ENCODE measurements around the gene KDM1A. TPM values are rescaled to one million over a fixed set of nuclear protein-coding genes. Genes with fewer than 3 reads are reported as not detected.
"Not testable (repeated sequence)": the region's sequence is repeated elsewhere in the genome, so short reads cannot be mapped to it uniquely, and the experiment has no call there.

The KDM1A gene
- total RNA-seq, 4 donors from 2014 or later, result 18.7 to 41.4 (median 29.3) TPM

DNA sequence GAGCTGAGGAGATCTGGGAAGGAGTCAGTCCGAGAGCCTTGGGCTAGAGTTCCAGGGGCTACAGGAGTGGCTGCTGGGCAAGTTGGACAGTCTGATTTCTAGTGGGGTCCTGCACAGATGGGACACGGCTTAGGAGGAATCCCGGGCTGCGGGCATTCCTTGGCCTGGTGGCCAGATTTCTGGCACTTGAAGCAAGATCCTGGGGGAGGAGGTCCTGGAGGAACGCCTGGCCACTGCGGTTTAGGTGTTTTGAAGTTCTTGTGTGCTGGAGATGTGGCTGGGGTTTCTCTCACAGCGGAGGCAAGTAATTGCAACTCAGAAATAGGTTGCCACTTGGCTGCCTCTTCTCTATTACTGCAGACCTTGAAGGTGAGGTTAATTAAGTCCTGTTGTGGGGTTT, 17.1 kb upstream of the KDM1A start:
- in situ Hi-C loops (cut with MboI; ENCODE audit: low pct_ligation_motif_present in 1 of 4, low pct_unique_long_range_greater_than_20kb in 1 of 4, low sequenced_read_pairs in 3 of 4); H3K27me3 ChIP-seq; DNase-seq; H3K4me1 ChIP-seq; H3K27ac ChIP-seq; H3K9me3 ChIP-seq; H3K36me3 ChIP-seq; intact Hi-C loops (cut with DNase I; ENCODE audit: low total_unique reads); H3K4me3 ChIP-seq: not testable (repeated sequence)
- 90% methylated on average over 7 of the region's 7 CpGs; no CpG with 5 or more reads in 1 of the 2 donors for WGBS, 2 donors (ENCODE audit: low coverage in 1 of 2)

DNA sequence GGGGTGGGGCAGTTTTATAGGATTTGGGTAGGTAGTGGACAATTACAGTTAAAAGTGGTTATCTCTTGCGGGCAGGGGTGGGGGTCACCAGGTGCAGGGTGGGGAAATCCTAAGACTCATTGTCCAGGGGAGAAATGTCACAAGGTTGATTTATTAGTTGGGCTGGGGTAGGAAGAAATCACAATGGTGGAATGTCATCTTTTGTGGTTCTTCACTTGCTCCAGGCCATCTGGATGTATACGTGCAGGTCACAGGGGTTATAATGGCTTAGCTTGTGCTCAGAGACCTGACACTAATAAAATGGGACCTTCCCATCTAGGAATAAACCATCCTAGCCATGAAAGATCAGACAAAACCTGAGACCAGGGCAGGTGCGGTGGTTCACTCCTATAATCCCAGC, 15.2 kb upstream of the KDM1A start:
- H3K4me3 ChIP-seq, result no peak overlapping the region
- intact Hi-C loops (cut with DNase I; ENCODE audit: low total_unique reads), result no loop called here
- WGBS, 2 donors (ENCODE audit: low coverage in 1 of 2), result 76% methylated on average over 3 of the region's 3 CpGs; no CpG with 5 or more reads in 1 of the 2 donors
- no peak overlapping the region for H3K27ac ChIP-seq
- H3K9me3 ChIP-seq, result peaks cover 0 to 6% of the 10 kb centered on the region in 2 donors
- H3K27me3 ChIP-seq, result peaks cover 3% of the 10 kb centered on the region
- TF ChIP-seq, protein P1, sequence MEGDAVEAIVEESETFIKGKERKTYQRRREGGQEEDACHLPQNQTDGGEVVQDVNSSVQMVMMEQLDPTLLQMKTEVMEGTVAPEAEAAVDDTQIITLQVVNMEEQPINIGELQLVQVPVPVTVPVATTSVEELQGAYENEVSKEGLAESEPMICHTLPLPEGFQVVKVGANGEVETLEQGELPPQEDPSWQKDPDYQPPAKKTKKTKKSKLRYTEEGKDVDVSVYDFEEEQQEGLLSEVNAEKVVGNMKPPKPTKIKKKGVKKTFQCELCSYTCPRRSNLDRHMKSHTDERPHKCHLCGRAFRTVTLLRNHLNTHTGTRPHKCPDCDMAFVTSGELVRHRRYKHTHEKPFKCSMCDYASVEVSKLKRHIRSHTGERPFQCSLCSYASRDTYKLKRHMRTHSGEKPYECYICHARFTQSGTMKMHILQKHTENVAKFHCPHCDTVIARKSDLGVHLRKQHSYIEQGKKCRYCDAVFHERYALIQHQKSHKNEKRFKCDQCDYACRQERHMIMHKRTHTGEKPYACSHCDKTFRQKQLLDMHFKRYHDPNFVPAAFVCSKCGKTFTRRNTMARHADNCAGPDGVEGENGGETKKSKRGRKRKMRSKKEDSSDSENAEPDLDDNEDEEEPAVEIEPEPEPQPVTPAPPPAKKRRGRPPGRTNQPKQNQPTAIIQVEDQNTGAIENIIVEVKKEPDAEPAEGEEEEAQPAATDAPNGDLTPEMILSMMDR (IDR thresholded peaks at IDR 0.05), result no peak
- no peak for DNase-seq
- no peaks in the 10 kb centered on the region for H3K4me1 ChIP-seq
- no peaks in the 10 kb centered on the region for H3K36me3 ChIP-seq
- in situ Hi-C loops (cut with MboI; ENCODE audit: low pct_ligation_motif_present in 1 of 4, low pct_unique_long_range_greater_than_20kb in 1 of 4, low sequenced_read_pairs in 3 of 4), result no loop called here

- intact Hi-C loops (cut with DNase I; ENCODE audit: low total_unique reads); H3K9me3 ChIP-seq; H3K27me3 ChIP-seq; H3K4me3 ChIP-seq; in situ Hi-C loops (cut with MboI; ENCODE audit: low pct_ligation_motif_present in 1 of 4, low pct_unique_long_range_greater_than_20kb in 1 of 4, low sequenced_read_pairs in 3 of 4); H3K4me1 ChIP-seq; H3K36me3 ChIP-seq; H3K27ac ChIP-seq; DNase-seq: not testable (repeated sequence)
- WGBS, 2 donors (ENCODE audit: low coverage in 1 of 2), result 71 to 75% methylated on average over 3 of the region's 3 CpGs
Observed at GRCh38 chr1:23004769-23005168, 14.5 kb upstream of the KDM1A start.

- intact Hi-C loops (cut with DNase I; ENCODE audit: low total_unique reads), result no loop called here
- H3K9me3 ChIP-seq, result no peaks in the 10 kb centered on the region
- no peaks in the 10 kb centered on the region for H3K27me3 ChIP-seq
- no peak overlapping the region for H3K27ac ChIP-seq
- no peak for DNase-seq
- H3K36me3 ChIP-seq, result no peaks in the 10 kb centered on the region
- WGBS, 2 donors (ENCODE audit: low coverage in 1 of 2), result 76 to 82% methylated on average over 4 of the region's 4 CpGs
- in situ Hi-C loops (cut with MboI; ENCODE audit: low pct_ligation_motif_present in 1 of 4, low pct_unique_long_range_greater_than_20kb in 1 of 4, low sequenced_read_pairs in 3 of 4), result no loop called here
- no peak overlapping the region for H3K4me3 ChIP-seq
- TF ChIP-seq, protein P1 (IDR thresholded peaks at IDR 0.05), result no peak
- TF ChIP-seq POLR2AphosphoS5 (IDR thresholded peaks at IDR 0.05) (no peak), POLR2A (IDR thresholded peaks at IDR 0.05) (no peak), EP300 (IDR thresholded peaks at IDR 0.05; ENCODE audit: low read depth) (no peak)
- no peaks in the 10 kb centered on the region for H3K4me1 ChIP-seq
Observed at GRCh38 chr1:23007106-23007505, 12.2 kb upstream of the KDM1A start.

GRCh38 chr1:23008901-23009300, 10.4 kb upstream of the KDM1A start:
- H3K9me3 ChIP-seq, result no peaks in the 10 kb centered on the region
- TF ChIP-seq POLR2A (IDR thresholded peaks at IDR 0.05) (no peak), POLR2AphosphoS5 (IDR thresholded peaks at IDR 0.05) (no peak), EP300 (IDR thresholded peaks at IDR 0.05; ENCODE audit: low read depth) (no peak)
- TF ChIP-seq, protein P1 (IDR thresholded peaks at IDR 0.05), result no peak
- no peaks in the 10 kb centered on the region for H3K36me3 ChIP-seq
- H3K4me3 ChIP-seq, result no peak overlapping the region
- DNase-seq, result no peak
- no peaks in the 10 kb centered on the region for H3K4me1 ChIP-seq
- 70 to 89% methylated on average over 2 of the region's 2 CpGs for WGBS, 2 donors (ENCODE audit: low coverage in 1 of 2)
- no peaks in the 10 kb centered on the region for H3K27me3 ChIP-seq
- intact Hi-C loops (cut with DNase I; ENCODE audit: low total_unique reads), result no loop called here
- in situ Hi-C loops (cut with MboI; ENCODE audit: low pct_ligation_motif_present in 1 of 4, low pct_unique_long_range_greater_than_20kb in 1 of 4, low sequenced_read_pairs in 3 of 4), result no loop called here
- H3K27ac ChIP-seq, result no peak overlapping the region

DNA sequence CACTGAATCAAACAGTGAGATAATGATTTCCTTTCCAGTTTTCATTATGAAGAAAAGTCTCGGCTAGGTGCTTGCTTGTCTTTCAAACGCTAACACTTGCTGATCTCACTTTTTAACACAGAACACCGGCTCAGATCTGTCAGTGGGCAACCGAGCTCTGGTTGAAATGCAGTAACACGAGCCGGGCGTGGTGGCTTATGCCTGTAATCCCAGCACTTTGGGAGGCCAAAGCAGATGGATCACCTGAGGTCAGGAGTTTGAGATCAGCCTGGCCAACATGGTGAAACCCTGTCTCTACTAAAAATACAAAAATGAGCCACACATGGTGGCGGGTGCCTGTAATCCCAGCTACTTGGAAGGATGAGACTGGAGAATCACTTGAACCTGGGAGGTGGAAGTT, 9.2 kb upstream of the KDM1A start:
- DNase-seq; H3K27ac ChIP-seq; intact Hi-C loops (cut with DNase I; ENCODE audit: low total_unique reads); H3K4me3 ChIP-seq; H3K9me3 ChIP-seq; in situ Hi-C loops (cut with MboI; ENCODE audit: low pct_ligation_motif_present in 1 of 4, low pct_unique_long_range_greater_than_20kb in 1 of 4, low sequenced_read_pairs in 3 of 4); H3K4me1 ChIP-seq; H3K36me3 ChIP-seq; H3K27me3 ChIP-seq: not testable (repeated sequence)
- WGBS, 2 donors (ENCODE audit: low coverage in 1 of 2), result 84 to 86% methylated on average over 6 to 8 of the region's 8 CpGs

Data from transverse colon (tissue), 4 donors.